OCI-LY7 (cell line): ENCODE results near the gene IL15. TPM values are rescaled to one million over a fixed set of nuclear protein-coding genes. Genes with fewer than 3 reads are reported as not detected.

Source experiments
- BruUV-seq: library from RNA; stranded (reverse); fragments of 400-500 nt; replicated peaks from 2 replicates; lab custom pipeline; 2021; lab: Mats Ljungman, UMichigan
- CTCF ChIA-PET: fragments of 300-600 bp; sonication (Branson Sonifier 250); formaldehyde crosslinking; loops from one replicate; lab custom pipeline; 2022; ENCODE audit warnings: antibody characterized with exemption; ENCODE audit not compliant: unreplicated experiment; lab: Charles Lee
- POLR2A ChIA-PET: fragments of 300-600 bp; sonication (Branson Sonifier 250); formaldehyde crosslinking; loops from one replicate; lab custom pipeline; 2022; ENCODE audit warnings: antibody characterized with exemption; lab: Charles Lee
- DNase-seq: peaks from one replicate; pipeline ENCODE4 v3.0.0-alpha.2; 2015; ENCODE audit warnings: low spot score
- H2AFZ ChIP-seq: fragments of 200-600 bp; sonication (generic), shearing (Covaris generic); 2 replicates; pipeline ENCODE4 v1.6.1; 2014; ENCODE audit warnings: mild to moderate bottlenecking, antibody characterized with exemption, low read length, moderate library complexity
- H3K27ac ChIP-seq: fragments of 200-600 bp; sonication (generic); 2 replicates; pipeline ENCODE4 v1.5.1; 2014; ENCODE audit warnings: mixed run types, low read depth, mild to moderate bottlenecking, moderate library complexity, low read length, inconsistent platforms; ENCODE audit not compliant: poor library complexity, severe bottlenecking
- H3K36me3 ChIP-seq: fragments of 200-600 bp; sonication (generic); 2 replicates; pipeline ENCODE4 v1.6.1; 2014; ENCODE audit warnings: mild to moderate bottlenecking, antibody characterized with exemption, low read length, moderate library complexity, mixed read lengths; ENCODE audit not compliant: insufficient read depth
- H3K4me1 ChIP-seq: fragments of 200-600 bp; sonication (generic); 2 replicates; pipeline ENCODE4 v1.5.1; 2014; ENCODE audit warnings: mild to moderate bottlenecking, low read length; ENCODE audit not compliant: insufficient read depth, poor library complexity, severe bottlenecking
- H3K4me2 ChIP-seq: fragments of 200-600 bp; sonication (generic); 2 replicates; pipeline ENCODE4 v1.6.1; 2014; ENCODE audit warnings: mild to moderate bottlenecking, low read length
- H3K4me3 ChIP-seq: fragments of 200-600 bp; sonication (generic); 2 replicates; pipeline ENCODE4 v1.5.1; 2014; ENCODE audit warnings: mild to moderate bottlenecking, low read depth, low read length; ENCODE audit not compliant: poor library complexity, severe bottlenecking
- H3K79me2 ChIP-seq: fragments of 200-600 bp; sonication (generic); 2 replicates; pipeline ENCODE4 v1.6.1; 2016; ENCODE audit warnings: low read depth, mild to moderate bottlenecking, low read length, moderate library complexity, mixed read lengths; ENCODE audit not compliant: insufficient read depth
- H3K9me2 ChIP-seq: fragments of 200-600 bp; sonication (generic); 2 replicates; pipeline ENCODE4 v1.6.1; 2016; ENCODE audit warnings: mild to moderate bottlenecking, low read length, mixed read lengths; ENCODE audit not compliant: insufficient read depth
- H3K9me3 ChIP-seq: fragments of 200-600 bp; sonication (generic); 2 replicates; pipeline ENCODE4 v1.6.1; 2014; ENCODE audit warnings: mild to moderate bottlenecking, mixed run types, low read length, mixed read lengths
- H4K20me1 ChIP-seq: fragments of 200-600 bp; sonication (generic); 2 replicates; pipeline ENCODE4 v1.6.1; 2014; ENCODE audit warnings: mild to moderate bottlenecking, antibody characterized with exemption, low read length, moderate library complexity, mixed read lengths; ENCODE audit not compliant: insufficient read depth
- EZH2phosphoT487 ChIP-seq: fragments of 200-600 bp; sonication (generic); IDR thresholded peaks from 2 replicates; pipeline ENCODE4 v1.6.1; 2018; ENCODE audit warnings: low read depth, borderline replicate concordance, mild to moderate bottlenecking, mixed run types, antibody characterized with exemption, low read length, moderate library complexity, mixed read lengths
- intact Hi-C: fragments of 100-400 bp; cut with micrococcal nuclease; formaldehyde crosslinking; loops from one replicate; pipeline ENCODE4 v1.10.0; 2022; ENCODE audit not compliant: unreplicated experiment
- total RNA-seq, 2 experiments: library from RNA; depleted of rRNA in 1 of 2; stranded (reverse); fragments of >200 nt in 1 of 2; shearing (Covaris generic) in 1 of 2; gene quantifications; 2 replicates each; pipeline ENCODE4 v1.2.3, GENCODE V29; 2014 to 2022
- TF ChIP-seq, protein P1 (sequence below): fragments of 200-600 bp; sonication (generic); conservative IDR thresholded peaks from 2 replicates; pipeline ENCODE4 v1.5.1; 2014; ENCODE audit warnings: mild to moderate bottlenecking, antibody characterized with exemption, low read length, moderate library complexity, mixed read lengths

The IL15 gene
- total RNA-seq, 2 experiments from 2014 or later: not detected

DNA sequence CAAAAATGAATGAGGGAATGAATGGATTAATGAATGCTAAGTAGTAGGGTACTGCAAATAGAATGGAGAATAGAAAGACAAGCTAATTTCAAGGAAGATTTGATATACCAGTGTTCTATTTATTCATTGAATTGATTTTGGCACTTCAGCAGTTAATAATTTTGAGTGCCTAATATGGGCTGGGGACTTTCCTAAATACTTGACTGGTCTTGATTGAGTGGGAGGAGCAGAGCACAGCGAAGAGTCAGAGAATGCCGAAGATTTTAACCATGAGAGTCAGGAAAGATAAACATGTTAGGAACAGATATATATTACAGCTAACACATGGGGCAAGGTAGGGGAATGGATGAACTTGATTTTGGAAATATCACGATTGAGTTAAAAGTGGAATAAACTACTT is 10.6 kb downstream of the IL15 start:
- ChIA-PET CTCF (no interaction called here), POLR2A (interaction anchor here (0.6 to 0.8 kb wide), 3 partner anchors 13 to 217 kb away, joined by 3 to 4 read pairs (median 3); no protein-coding TSS in a partner anchor)
- Histone ChIP-seq H3K79me2 (no peaks in the 10 kb centered on the region), H4K20me1 (no peaks in the 10 kb centered on the region), H3K9me3 (no peaks in the 10 kb centered on the region), H3K4me3 (no peak overlapping the region), H3K9me2 (no peaks in the 10 kb centered on the region), H3K27ac (no peak overlapping the region), H2AFZ (no peak overlapping the region), H3K36me3 (no peaks in the 10 kb centered on the region), H3K4me2 (no peak overlapping the region), H3K4me1 (no peaks in the 10 kb centered on the region)
- intact Hi-C loops: no loop called here
- no peak for TF ChIP-seq EZH2phosphoT487
- TF ChIP-seq, protein P1, sequence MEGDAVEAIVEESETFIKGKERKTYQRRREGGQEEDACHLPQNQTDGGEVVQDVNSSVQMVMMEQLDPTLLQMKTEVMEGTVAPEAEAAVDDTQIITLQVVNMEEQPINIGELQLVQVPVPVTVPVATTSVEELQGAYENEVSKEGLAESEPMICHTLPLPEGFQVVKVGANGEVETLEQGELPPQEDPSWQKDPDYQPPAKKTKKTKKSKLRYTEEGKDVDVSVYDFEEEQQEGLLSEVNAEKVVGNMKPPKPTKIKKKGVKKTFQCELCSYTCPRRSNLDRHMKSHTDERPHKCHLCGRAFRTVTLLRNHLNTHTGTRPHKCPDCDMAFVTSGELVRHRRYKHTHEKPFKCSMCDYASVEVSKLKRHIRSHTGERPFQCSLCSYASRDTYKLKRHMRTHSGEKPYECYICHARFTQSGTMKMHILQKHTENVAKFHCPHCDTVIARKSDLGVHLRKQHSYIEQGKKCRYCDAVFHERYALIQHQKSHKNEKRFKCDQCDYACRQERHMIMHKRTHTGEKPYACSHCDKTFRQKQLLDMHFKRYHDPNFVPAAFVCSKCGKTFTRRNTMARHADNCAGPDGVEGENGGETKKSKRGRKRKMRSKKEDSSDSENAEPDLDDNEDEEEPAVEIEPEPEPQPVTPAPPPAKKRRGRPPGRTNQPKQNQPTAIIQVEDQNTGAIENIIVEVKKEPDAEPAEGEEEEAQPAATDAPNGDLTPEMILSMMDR: no peak
- no peak for DNase-seq
- BruUV-seq: no TSS peak

DNA sequence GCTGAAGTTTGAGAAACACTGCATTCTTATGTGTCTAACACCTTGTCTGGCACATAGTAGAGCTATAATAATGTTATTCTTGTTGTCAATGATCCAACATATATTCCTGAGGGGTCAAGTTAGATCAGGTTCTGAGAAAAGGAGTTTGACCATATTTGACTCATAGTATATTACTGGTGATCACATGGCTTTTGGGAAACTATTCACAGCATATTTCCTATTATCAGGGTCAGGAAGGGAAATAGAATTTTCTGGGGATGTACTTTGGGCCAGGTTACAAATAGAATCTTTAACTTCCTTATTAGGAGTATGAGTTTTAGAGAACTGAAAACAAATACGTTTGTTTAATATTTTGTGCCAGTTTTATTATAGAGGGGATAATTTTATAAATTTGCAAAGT is 11.6 kb downstream of the IL15 start:
- no peak overlapping the region for H3K27ac ChIP-seq
- intact Hi-C loops: no loop called here

DNA sequence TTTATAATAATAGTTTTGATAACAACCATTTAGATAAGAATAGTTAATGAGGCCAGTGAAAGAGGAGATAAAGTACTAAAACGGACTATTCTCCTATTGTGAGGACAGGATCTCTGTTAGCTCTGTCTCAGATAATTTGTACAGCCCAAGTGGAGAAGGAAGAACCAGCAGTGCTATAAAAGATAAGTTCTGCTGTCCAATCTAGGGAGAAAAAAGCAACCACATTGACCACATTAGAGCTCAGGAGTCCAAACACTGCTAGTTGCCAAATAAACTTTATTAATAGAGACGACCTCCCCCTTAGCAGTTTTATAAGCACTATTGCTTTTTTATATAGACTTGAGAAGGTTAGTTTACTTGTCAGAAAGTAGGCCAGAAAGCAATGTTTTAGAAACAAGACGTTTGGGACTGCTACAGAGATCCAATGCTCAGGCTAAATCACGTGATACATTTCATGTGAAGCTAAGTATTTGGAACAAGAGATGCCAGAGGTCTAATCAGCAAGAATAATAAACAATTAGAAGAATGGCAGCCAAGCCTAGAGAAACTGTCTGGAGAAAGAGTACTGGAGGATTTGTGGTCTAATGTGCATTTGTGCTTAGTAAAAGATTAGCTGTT is 15.9 kb downstream of the IL15 start:
- TF ChIP-seq, protein P1: no peak
- no peak for TF ChIP-seq EZH2phosphoT487
- CTCF ChIA-PET: no interaction called here
- Histone ChIP-seq H3K4me2 (no peak overlapping the region), H3K36me3 (no peaks in the 10 kb centered on the region), H3K4me1 (no peaks in the 10 kb centered on the region), H4K20me1 (no peaks in the 10 kb centered on the region), H3K27ac (no peak overlapping the region), H2AFZ (no peak overlapping the region), H3K79me2 (no peaks in the 10 kb centered on the region), H3K4me3 (no peak overlapping the region), H3K9me3 (no peaks in the 10 kb centered on the region), H3K9me2 (no peaks in the 10 kb centered on the region)
- POLR2A ChIA-PET: no interaction called here
- BruUV-seq: no TSS peak
- DNase-seq: no peak
- intact Hi-C loops: no loop called here

More for the DNA sequence above, 11.6 kb downstream of the IL15 start:
- no peaks in the 10 kb centered on the region for H3K79me2 ChIP-seq
- DNase-seq: no peak
- no TSS peak for BruUV-seq
- H3K36me3 ChIP-seq: no peaks in the 10 kb centered on the region
- no peak overlapping the region for H2AFZ ChIP-seq
- TF ChIP-seq, protein P1: no peak
- TF ChIP-seq EZH2phosphoT487: no peak
- H3K4me3 ChIP-seq: no peak overlapping the region
- no peaks in the 10 kb centered on the region for H4K20me1 ChIP-seq
- no peaks in the 10 kb centered on the region for H3K4me1 ChIP-seq
- ChIA-PET CTCF (no interaction called here), POLR2A (no interaction called here)
- no peak overlapping the region for H3K4me2 ChIP-seq
- H3K9me3 ChIP-seq: no peaks in the 10 kb centered on the region
- no peaks in the 10 kb centered on the region for H3K9me2 ChIP-seq
